ENCODE measurements around the gene ELFN2. TPM values are rescaled to one million over a fixed set of nuclear protein-coding genes. Genes with fewer than 3 reads are reported as not detected.
"Not testable (repeated sequence)": the region's sequence is repeated elsewhere in the genome, so short reads cannot be mapped to it uniquely, and the experiment has no call there.

The ELFN2 gene
- total RNA-seq, 4 donors from 2014 or later = under 0.01 to 0.19 (median 0.16) TPM; not detected in 1

DNA sequence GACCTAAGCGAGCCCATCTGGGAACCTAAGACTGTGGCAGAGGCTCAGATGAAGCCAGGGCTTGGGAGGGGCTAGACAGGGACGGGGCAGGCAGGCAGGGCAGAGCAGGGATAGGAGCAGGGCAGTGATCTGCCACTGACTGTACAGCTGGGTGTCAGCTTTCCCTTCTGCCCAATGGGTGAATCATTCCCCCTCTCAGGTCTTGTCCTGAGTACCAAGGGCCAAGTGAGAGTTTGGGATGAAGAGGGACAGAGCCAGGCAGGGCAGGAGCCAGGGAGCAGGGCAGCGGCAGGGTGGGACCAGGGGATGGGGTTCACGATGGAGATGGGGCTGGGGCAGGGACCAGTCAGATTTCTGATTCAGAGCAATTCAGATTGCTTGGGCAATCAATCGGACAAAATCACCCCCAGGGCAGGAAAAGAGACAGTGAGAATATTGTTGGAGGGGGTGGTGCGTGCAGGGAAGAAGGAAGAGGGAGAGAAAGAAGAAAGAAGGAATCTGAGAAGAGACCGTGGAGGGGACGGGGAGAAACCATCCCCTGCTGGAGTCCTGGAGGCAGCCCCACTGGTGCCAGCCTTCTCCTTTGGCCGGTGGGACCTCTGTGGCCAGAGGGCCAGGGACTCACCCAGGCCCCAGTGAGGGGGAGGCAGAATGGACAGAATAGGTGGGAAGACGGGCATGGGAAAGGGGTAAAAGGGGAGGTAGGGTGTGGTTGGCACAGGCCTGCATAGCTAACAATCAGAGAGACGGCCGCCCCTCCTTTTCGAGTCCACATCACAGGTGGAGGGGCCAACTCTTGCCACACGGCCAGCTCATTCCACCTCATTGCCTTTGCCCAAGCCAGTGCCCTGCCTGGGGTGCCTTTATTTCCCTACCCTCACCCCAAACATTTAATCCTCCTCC, 97.8 kb downstream of the ELFN2 start:
- Histone ChIP-seq H3K27me3 (peaks cover 96% of the 10 kb centered on the region), H3K27ac (no peak overlapping the region), H3K4me1 (peaks cover 0 to 12% (median 0%) of the 10 kb centered on the region in 3 donors), H3K9me3 (no peaks in the 10 kb centered on the region), H3K4me3 (no peak overlapping the region), H3K36me3 (no peaks in the 10 kb centered on the region)
- WGBS, 2 donors (ENCODE audit: low coverage in 1 of 2) = 61 to 77% methylated on average over 4 to 12 of the region's 14 CpGs
- no peak for ATAC-seq
- no peak for TF ChIP-seq POLR2AphosphoS5 (IDR thresholded peaks at IDR 0.05)
- TF ChIP-seq POLR2A (IDR thresholded peaks at IDR 0.05) = no peak
- no peak for TF ChIP-seq EP300 (IDR thresholded peaks at IDR 0.05)
- TF ChIP-seq, protein P1, sequence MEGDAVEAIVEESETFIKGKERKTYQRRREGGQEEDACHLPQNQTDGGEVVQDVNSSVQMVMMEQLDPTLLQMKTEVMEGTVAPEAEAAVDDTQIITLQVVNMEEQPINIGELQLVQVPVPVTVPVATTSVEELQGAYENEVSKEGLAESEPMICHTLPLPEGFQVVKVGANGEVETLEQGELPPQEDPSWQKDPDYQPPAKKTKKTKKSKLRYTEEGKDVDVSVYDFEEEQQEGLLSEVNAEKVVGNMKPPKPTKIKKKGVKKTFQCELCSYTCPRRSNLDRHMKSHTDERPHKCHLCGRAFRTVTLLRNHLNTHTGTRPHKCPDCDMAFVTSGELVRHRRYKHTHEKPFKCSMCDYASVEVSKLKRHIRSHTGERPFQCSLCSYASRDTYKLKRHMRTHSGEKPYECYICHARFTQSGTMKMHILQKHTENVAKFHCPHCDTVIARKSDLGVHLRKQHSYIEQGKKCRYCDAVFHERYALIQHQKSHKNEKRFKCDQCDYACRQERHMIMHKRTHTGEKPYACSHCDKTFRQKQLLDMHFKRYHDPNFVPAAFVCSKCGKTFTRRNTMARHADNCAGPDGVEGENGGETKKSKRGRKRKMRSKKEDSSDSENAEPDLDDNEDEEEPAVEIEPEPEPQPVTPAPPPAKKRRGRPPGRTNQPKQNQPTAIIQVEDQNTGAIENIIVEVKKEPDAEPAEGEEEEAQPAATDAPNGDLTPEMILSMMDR (IDR thresholded peaks at IDR 0.05) = no peak

- WGBS, 2 donors (ENCODE audit: low coverage in 1 of 2) = 0% methylated on average over 1 of the region's 6 CpGs; no CpG with 5 or more reads in 1 of the 2 donors
- not testable (repeated sequence) for H3K4me3 ChIP-seq, H3K36me3 ChIP-seq, ATAC-seq, H3K9me3 ChIP-seq, H3K27ac ChIP-seq, H3K4me1 ChIP-seq
- peaks cover 96% of the 10 kb centered on the region for H3K27me3 ChIP-seq
These were observed 98.6 kb downstream of the ELFN2 start for GRCh38 chr22:37328538-37329237.

DNA sequence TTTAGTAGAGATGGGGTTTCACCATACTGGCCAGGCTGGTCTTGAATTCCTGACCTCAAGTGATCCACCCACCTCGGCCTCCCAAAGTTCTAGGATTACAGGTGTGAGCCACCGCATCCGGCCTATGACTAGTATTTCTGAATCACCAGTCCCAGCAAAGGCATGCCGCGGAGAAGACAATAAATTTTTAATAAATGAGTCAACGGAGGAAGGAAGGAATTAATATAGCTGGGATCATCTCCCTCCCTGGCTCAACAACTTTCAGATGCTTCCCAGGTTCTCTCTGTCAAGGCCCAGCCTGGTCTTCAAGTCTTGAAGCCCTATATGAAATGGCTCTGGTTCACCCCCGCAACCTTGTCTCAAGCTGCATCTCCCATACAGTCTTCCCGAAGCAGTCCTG, 99.3 kb downstream of the ELFN2 start:
- no peaks in the 10 kb centered on the region for H3K36me3 ChIP-seq
- TF ChIP-seq EP300 (IDR thresholded peaks at IDR 0.05) (no peak), POLR2AphosphoS5 (IDR thresholded peaks at IDR 0.05) (no peak), POLR2A (IDR thresholded peaks at IDR 0.05) (no peak)
- TF ChIP-seq, protein P1 (IDR thresholded peaks at IDR 0.05) = no peak
- peaks cover 0 to 8% (median 0%) of the 10 kb centered on the region in 3 donors for H3K4me1 ChIP-seq
- ATAC-seq = no peak
- H3K27me3 ChIP-seq = peaks cover 96% of the 10 kb centered on the region
- H3K4me3 ChIP-seq = no peak overlapping the region
- H3K27ac ChIP-seq = no peak overlapping the region
- no peaks in the 10 kb centered on the region for H3K9me3 ChIP-seq
- 57 to 77% methylated on average over 2 to 8 of the region's 8 CpGs for WGBS, 2 donors (ENCODE audit: low coverage in 1 of 2)

- Histone ChIP-seq H3K9me3 (no peaks in the 10 kb centered on the region), H3K27me3 (peaks cover 96% of the 10 kb centered on the region), H3K27ac (no peak overlapping the region), H3K36me3 (no peaks in the 10 kb centered on the region), H3K4me1 (peaks cover 0 to 8% (median 0%) of the 10 kb centered on the region in 3 donors), H3K4me3 (no peak overlapping the region)
- TF ChIP-seq, protein P1 (IDR thresholded peaks at IDR 0.05) = no peak
- TF ChIP-seq EP300 (IDR thresholded peaks at IDR 0.05) = no peak
- no peak for TF ChIP-seq POLR2A (IDR thresholded peaks at IDR 0.05)
- no peak for TF ChIP-seq POLR2AphosphoS5 (IDR thresholded peaks at IDR 0.05)
- WGBS, 2 donors (ENCODE audit: low coverage in 1 of 2) = 17 to 40% methylated on average over 2 to 7 of the region's 7 CpGs
- no peak for ATAC-seq
These were observed 100.6 kb downstream of the ELFN2 start for GRCh38 chr22:37326726-37327125.

- Histone ChIP-seq H3K27me3 (peaks cover 95% of the 10 kb centered on the region), H3K9me3 (no peaks in the 10 kb centered on the region), H3K27ac (no peak overlapping the region), H3K36me3 (no peaks in the 10 kb centered on the region), H3K4me3 (no peak overlapping the region), H3K4me1 (peaks cover 0 to 8% (median 0%) of the 10 kb centered on the region in 3 donors)
- no peak for ATAC-seq
- TF ChIP-seq, protein P1 (IDR thresholded peaks at IDR 0.05) = no peak
- no peak for TF ChIP-seq EP300 (IDR thresholded peaks at IDR 0.05)
- TF ChIP-seq POLR2AphosphoS5 (IDR thresholded peaks at IDR 0.05) = no peak
- TF ChIP-seq POLR2A (IDR thresholded peaks at IDR 0.05) = no peak
- no CpG with 5 or more reads among the region's 21 CpGs for WGBS, 2 donors (ENCODE audit: low coverage in 1 of 2)
These were observed 102.3 kb downstream of the ELFN2 start for GRCh38 chr22:37325039-37325395.
